Tibial nerve (tissue), 4 donors: ENCODE data around the gene DNAJA2. TPM values are rescaled to one million over a fixed set of nuclear protein-coding genes. Genes with fewer than 3 reads are reported as not detected.
A peak's percentile ranks its signal among the peaks of the same experiment; 100 is the strongest.

Experiments
- DNase-seq, 2 donors: peaks; one replicate each; pipeline ENCODE4 v3.0.0-alpha.2; 2019; ENCODE audit warnings: low spot score in 2 of 2
- H3K27ac ChIP-seq, 4 donors: fragments of 200-600 bp; sonication (generic) in 3 of 4; one replicate each; pipeline ENCODE4 v1.5.1; 2017 to 2019; ENCODE audit warnings: mild to moderate bottlenecking in 1 of 4
- H3K27me3 ChIP-seq, 2 donors: fragments of 200-600 bp; sonication (generic) in 1 of 2; one replicate each; pipeline versions ENCODE4 v1.5.1 to v1.6.0; 2017 to 2019
- H3K36me3 ChIP-seq, 3 donors: fragments of 200-600 bp; sonication (generic); one replicate each; pipeline ENCODE4 v1.5.1; 2018 to 2019
- H3K4me1 ChIP-seq, 4 donors: fragments of 200-600 bp; sonication (generic) in 3 of 4; one replicate each; pipeline ENCODE4 v1.5.1; 2017 to 2019
- H3K4me3 ChIP-seq, 4 donors: fragments of 200-600 bp; sonication (generic) in 3 of 4; one replicate each; pipeline ENCODE4 v1.5.1; 2017 to 2019; ENCODE audit warnings: mild to moderate bottlenecking in 1 of 4, moderate library complexity in 1 of 4
- H3K9me3 ChIP-seq, 4 donors: fragments of 200-600 bp; sonication (generic) in 3 of 4; one replicate each; pipeline ENCODE4 v1.5.1; 2017 to 2019
- EP300 ChIP-seq, 2 donors: sonication (generic); formaldehyde crosslinking; IDR thresholded peaks; one replicate each; pipeline ENCODE4 v1.6.1; 2017; ENCODE audit warnings: antibody characterized with exemption in 2 of 2, mild to moderate bottlenecking in 1 of 2
- POLR2A ChIP-seq, 2 donors: fragments of 450-650 bp; IDR thresholded peaks; one replicate each; pipeline ENCODE4 v1.6.1; 2017; ENCODE audit warnings: antibody characterized with exemption in 2 of 2, mild to moderate bottlenecking in 2 of 2, moderate library complexity in 2 of 2
- WGBS, 2 donors: methylation state at CpG; one replicate each; pipeline ENCODE4 v1.1.5; 2018; 5-methylcytosine and 5-hydroxymethylcytosine counted together
- total RNA-seq, 4 donors: library from RNA; depleted of rRNA; stranded (reverse); fragments of >200 nt; gene quantifications; one replicate each; pipeline ENCODE4 v1.1.0, GENCODE V29; 2016
- TF ChIP-seq, protein P1 (sequence below), 5 experiments: fragments of 200-600 bp in 3 of 5; fragments of 450-650 bp in 2 of 5; sonication (generic) in 3 of 5; IDR thresholded peaks; one replicate each; pipeline ENCODE4 v1.5.1; 2016 to 2019; ENCODE audit warnings: antibody characterized with exemption in 5 of 5, mild to moderate bottlenecking in 3 of 5, moderate library complexity in 2 of 5

The DNAJA2 gene
- total RNA-seq, 4 donors from 2014 or later = 27.2 to 48.5 (median 31.7) TPM

- H3K4me3 ChIP-seq = no peak overlapping the region
- no peaks in the 10 kb centered on the region for H3K9me3 ChIP-seq
- H3K4me1 ChIP-seq = peaks cover 0 to 9% (median 1%) of the 10 kb centered on the region in 4 donors
- no peak for DNase-seq
- no peaks in the 10 kb centered on the region for H3K27me3 ChIP-seq
- peak overlapping the region in 1 of 4 donors; percentile 15 for H3K27ac ChIP-seq
- WGBS, 2 donors = 88 to 91% methylated on average over 8 of the region's 8 CpGs
- H3K36me3 ChIP-seq = peaks cover 4 to 86% (median 5%) of the 10 kb centered on the region in 3 donors
- no peak for TF ChIP-seq EP300 (IDR thresholded peaks at IDR 0.05)
- no peak for TF ChIP-seq POLR2A (IDR thresholded peaks at IDR 0.05)
- TF ChIP-seq, protein P1, sequence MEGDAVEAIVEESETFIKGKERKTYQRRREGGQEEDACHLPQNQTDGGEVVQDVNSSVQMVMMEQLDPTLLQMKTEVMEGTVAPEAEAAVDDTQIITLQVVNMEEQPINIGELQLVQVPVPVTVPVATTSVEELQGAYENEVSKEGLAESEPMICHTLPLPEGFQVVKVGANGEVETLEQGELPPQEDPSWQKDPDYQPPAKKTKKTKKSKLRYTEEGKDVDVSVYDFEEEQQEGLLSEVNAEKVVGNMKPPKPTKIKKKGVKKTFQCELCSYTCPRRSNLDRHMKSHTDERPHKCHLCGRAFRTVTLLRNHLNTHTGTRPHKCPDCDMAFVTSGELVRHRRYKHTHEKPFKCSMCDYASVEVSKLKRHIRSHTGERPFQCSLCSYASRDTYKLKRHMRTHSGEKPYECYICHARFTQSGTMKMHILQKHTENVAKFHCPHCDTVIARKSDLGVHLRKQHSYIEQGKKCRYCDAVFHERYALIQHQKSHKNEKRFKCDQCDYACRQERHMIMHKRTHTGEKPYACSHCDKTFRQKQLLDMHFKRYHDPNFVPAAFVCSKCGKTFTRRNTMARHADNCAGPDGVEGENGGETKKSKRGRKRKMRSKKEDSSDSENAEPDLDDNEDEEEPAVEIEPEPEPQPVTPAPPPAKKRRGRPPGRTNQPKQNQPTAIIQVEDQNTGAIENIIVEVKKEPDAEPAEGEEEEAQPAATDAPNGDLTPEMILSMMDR (IDR thresholded peaks at IDR 0.05) = no peak
Observed at GRCh38 chr16:46927273-46927672, 46.2 kb downstream of the DNAJA2 start.

DNA sequence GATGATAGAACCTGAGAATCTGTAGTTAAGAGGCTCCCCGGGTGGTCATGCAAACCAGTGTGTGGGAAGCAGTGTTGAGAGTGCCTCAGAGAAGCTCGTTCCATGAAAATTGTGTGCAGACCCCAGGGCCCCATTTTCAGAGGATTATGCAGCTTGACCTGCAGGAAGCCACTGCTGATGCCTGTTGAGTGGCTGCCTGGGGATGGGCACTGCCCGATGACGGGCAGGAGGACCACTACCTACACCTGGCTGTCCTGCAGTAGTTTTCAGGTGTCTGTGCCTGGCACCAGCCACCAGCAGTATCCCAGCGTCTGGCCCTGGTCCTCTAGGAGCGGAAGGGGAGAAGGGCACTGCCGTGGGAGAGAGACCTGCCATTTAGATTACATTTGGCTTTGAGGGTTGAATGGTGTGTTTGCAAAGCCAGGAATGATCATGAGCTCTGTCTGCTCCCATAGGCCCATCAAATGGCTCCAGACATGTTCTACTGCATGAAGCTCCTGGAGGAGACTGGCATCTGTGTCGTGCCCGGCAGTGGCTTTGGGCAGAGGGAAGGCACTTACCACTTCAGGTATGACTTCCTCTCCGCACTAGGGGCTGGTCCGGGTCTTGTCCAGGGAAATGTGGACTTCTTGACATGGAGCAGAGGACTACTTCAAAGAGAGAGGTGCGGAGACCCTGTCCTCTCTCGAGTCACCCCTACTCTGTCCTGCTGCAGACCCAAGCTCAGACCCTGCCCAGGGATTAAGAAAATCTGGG, 46.8 kb downstream of the DNAJA2 start:
- DNase-seq = no peak
- H3K27me3 ChIP-seq = no peaks in the 10 kb centered on the region
- no peak overlapping the region for H3K4me3 ChIP-seq
- WGBS, 2 donors = 86 to 93% methylated on average over 11 to 13 of the region's 13 CpGs
- peak overlapping the region in 1 of 4 donors; percentile 15 for H3K27ac ChIP-seq
- H3K36me3 ChIP-seq = peaks cover 5 to 87% (median 5%) of the 10 kb centered on the region in 3 donors
- TF ChIP-seq POLR2A (IDR thresholded peaks at IDR 0.05) = no peak
- TF ChIP-seq, protein P1 (IDR thresholded peaks at IDR 0.05) = no peak
- TF ChIP-seq EP300 (IDR thresholded peaks at IDR 0.05) = no peak
- peaks cover 0 to 9% (median 1%) of the 10 kb centered on the region in 4 donors for H3K4me1 ChIP-seq
- H3K9me3 ChIP-seq = no peaks in the 10 kb centered on the region

DNA sequence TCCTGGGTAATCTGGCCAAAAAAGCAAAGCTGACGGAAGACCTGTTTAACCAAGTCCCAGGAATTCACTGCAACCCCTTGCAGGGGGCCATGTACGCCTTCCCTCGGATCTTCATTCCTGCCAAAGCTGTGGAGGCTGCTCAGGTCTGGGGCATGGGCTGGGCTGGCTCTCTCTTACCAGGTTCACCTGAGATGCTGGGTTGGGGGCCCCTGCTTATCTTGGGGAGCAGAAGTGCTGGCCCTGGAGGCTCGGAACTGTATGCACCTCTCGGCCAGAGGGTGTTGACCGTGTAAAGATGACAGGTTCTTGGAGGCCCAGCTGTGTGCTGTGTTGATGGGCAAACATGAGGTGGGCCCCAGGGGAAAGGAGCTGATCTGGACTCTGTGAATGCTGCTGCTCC, 49.1 kb downstream of the DNAJA2 start:
- Histone ChIP-seq H3K36me3 (peaks cover 5 to 84% (median 5%) of the 10 kb centered on the region in 3 donors), H3K27ac (peak overlapping the region in 3 of 4 donors; percentile 4 to 43 (median 27)), H3K4me3 (no peak overlapping the region), H3K9me3 (no peaks in the 10 kb centered on the region), H3K27me3 (no peaks in the 10 kb centered on the region), H3K4me1 (peaks cover 0 to 2% (median 0%) of the 10 kb centered on the region in 4 donors)
- DNase-seq = no peak
- 88 to 96% methylated on average over 6 of the region's 6 CpGs for WGBS, 2 donors
- TF ChIP-seq POLR2A (IDR thresholded peaks at IDR 0.05) (no peak), EP300 (IDR thresholded peaks at IDR 0.05) (no peak)
- TF ChIP-seq, protein P1 (IDR thresholded peaks at IDR 0.05) = no peak

DNA sequence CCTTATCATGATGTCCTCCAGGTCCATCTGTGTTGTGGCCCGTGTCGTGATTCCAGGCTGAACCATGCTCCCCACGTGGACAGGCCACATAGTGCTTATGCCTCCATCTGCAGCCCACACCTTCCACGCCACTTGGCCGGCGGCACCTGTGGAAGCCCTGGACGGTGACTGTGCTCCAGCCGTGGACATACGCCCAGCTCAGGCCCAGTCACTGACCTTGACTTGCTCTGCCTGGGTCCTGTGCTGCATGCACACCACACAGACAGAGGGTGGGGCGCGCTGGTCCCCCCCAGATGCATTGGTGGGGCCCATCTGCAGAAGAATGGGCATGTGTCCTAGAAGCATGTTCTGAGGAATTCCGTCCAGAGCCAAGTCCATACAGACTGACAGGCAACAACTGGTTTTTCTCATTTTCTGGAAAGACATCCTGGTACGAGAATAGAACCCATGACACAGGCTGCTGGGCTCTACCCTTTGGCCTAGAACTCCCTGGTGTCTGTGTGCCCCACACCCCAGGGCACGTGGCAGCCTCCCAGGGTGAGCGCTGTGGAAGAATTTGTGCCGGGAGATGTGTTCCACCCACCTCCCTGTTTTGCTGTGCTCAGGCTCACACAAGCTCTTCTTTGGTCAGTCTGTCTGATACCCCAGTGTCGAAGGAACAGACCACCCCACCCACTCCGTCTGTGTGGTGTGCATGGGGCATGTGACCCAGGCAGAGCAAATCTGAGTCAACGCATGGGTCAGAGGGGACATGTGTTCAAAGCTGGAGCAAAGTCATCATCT, 49.8 kb downstream of the DNAJA2 start:
- Histone ChIP-seq H3K9me3 (no peaks in the 10 kb centered on the region), H3K27ac (peak overlapping the region in 3 of 4 donors; percentile 27 to 64 (median 46)), H3K4me1 (peaks cover 0 to 3% (median 0%) of the 10 kb centered on the region in 4 donors), H3K27me3 (no peaks in the 10 kb centered on the region), H3K36me3 (peaks cover 5 to 84% (median 5%) of the 10 kb centered on the region in 3 donors), H3K4me3 (no peak overlapping the region)
- 71 to 81% methylated on average over 19 of the region's 19 CpGs for WGBS, 2 donors
- DNase-seq = no peak
- TF ChIP-seq EP300 (IDR thresholded peaks at IDR 0.05) = peak in 1 of 2 donors; percentile 26
- no peak for TF ChIP-seq POLR2A (IDR thresholded peaks at IDR 0.05)

DNA sequence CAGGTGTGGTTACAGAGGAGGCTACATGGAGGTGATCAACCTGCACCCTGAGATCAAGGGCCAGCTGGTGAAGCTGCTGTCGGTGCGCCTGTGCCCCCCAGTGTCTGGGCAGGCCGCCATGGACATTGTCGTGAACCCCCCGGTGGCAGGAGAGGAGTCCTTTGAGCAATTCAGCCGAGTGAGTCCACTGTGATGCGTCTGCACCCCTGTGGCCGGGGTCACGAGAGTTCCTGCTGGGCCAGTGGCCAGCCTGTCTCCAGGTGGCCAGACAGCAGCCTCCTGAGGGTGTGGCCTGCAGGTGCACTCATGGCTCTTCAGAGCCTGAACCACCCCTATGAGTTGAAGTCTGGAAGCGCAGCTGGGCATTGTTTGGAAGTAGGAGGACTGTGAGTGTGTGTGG, 51.2 kb downstream of the DNAJA2 start:
- 85 to 87% methylated on average over 7 to 10 of the region's 10 CpGs for WGBS, 2 donors
- Histone ChIP-seq H3K36me3 (peaks cover 5 to 82% (median 5%) of the 10 kb centered on the region in 3 donors), H3K27me3 (no peaks in the 10 kb centered on the region), H3K27ac (peak overlapping the region in 1 of 4 donors; percentile 64), H3K9me3 (no peaks in the 10 kb centered on the region), H3K4me1 (peaks cover 0 to 5% (median 0%) of the 10 kb centered on the region in 4 donors), H3K4me3 (no peak overlapping the region)
- TF ChIP-seq POLR2A (IDR thresholded peaks at IDR 0.05) = no peak
- TF ChIP-seq, protein P1 (IDR thresholded peaks at IDR 0.05) = no peak
- TF ChIP-seq EP300 (IDR thresholded peaks at IDR 0.05) = no peak
- no peak for DNase-seq
